Keratinocyte (primary cell): ENCODE data around the gene TECRL.

Experiments used
- EZH2 ChIP-seq: IDR thresholded peaks from one replicate; pipeline ENCODE4 v1.6.1; 2012; ENCODE audit warnings: inconsistent platforms, mild to moderate bottlenecking, low read length, moderate library complexity
- TF ChIP-seq, protein P1 (sequence below), 3 experiments: IDR thresholded peaks in 1 of 3; conservative IDR thresholded peaks in 1 of 3; optimal IDR thresholded peaks in 1 of 3; 2 replicates in 2 of 3; 3 replicates in 1 of 3; pipeline versions ENCODE3 to v1.5.1; 2011; ENCODE audit warnings: low read length in 3 of 3, mild to moderate bottlenecking in 3 of 3, moderate library complexity in 2 of 3, control low read depth in 1 of 3, inconsistent platforms in 1 of 3; ENCODE audit not compliant: insufficient read depth in 2 of 3; ENCODE audit errors: extremely low read depth in 1 of 3

DNA sequence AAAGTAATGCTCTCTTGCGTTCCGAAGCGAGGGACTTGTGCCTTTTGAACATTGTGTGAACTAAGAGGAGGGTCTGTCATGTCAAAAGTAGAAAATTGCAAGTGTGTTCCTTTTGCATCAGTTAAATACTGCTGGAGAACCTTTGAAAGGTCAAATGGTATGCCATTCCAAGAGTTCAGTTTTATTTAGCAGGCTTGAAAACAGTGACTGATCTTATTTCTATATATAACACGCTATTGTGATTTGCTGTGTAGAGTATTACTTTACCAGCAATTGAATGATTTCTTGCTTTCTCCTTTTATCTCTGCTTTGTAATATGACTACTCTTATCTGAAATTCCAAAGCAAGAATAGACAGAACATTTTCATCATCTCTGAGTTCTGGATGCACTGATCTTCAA lies at the start of gene TECRL:
- TF ChIP-seq, protein P1, sequence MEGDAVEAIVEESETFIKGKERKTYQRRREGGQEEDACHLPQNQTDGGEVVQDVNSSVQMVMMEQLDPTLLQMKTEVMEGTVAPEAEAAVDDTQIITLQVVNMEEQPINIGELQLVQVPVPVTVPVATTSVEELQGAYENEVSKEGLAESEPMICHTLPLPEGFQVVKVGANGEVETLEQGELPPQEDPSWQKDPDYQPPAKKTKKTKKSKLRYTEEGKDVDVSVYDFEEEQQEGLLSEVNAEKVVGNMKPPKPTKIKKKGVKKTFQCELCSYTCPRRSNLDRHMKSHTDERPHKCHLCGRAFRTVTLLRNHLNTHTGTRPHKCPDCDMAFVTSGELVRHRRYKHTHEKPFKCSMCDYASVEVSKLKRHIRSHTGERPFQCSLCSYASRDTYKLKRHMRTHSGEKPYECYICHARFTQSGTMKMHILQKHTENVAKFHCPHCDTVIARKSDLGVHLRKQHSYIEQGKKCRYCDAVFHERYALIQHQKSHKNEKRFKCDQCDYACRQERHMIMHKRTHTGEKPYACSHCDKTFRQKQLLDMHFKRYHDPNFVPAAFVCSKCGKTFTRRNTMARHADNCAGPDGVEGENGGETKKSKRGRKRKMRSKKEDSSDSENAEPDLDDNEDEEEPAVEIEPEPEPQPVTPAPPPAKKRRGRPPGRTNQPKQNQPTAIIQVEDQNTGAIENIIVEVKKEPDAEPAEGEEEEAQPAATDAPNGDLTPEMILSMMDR (optimal IDR thresholded peaks at IDR 0.05 in 1 of 3, IDR thresholded peaks at IDR 0.05 in 1 of 3, conservative IDR thresholded peaks at IDR 0.05 in 1 of 3; ENCODE audit: extremely low read depth in 1 of 3, insufficient read depth in 2 of 3, low read length in 3 of 3): no peak
- TF ChIP-seq EZH2: no peak
